HepG2 (cell line): ENCODE data around the gene GPATCH2.

Experiments used
- NPAS2 ChIP-seq: sonication (generic); formaldehyde crosslinking; IDR thresholded peaks from 2 replicates; pipeline ENCODE4 v1.8.0; 2022; ENCODE audit warnings: mild to moderate bottlenecking, missing genetic modification reagents, borderline replicate concordance
- TF ChIP-seq, protein P1 (sequence below): sonication (generic); formaldehyde crosslinking; IDR thresholded peaks from 2 replicates; pipeline ENCODE4 v1.4.0; 2020; ENCODE audit warnings: missing genetic modification reagents

DNA sequence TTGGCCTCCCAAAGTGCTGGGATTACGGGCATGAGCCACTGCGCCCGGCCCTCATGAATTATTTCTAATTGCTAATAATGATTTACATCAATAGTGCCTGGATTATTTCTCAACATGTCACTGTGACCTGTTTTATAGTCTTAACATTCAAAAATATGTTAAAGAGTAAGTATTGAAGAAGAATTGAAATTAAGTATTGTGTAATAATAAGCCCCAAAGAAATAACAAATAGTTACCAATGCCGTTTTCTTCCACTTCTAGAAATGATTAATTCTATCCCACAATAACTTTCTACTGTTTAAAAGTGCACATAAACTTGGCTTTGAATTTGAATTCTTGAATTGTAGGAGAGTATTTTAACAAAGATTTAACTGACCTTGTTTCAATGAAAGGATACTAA is 19.8 kb upstream of the GPATCH2 start:
- no peak for TF ChIP-seq NPAS2 (CRISPR knock-in tag)
- TF ChIP-seq, protein P1, sequence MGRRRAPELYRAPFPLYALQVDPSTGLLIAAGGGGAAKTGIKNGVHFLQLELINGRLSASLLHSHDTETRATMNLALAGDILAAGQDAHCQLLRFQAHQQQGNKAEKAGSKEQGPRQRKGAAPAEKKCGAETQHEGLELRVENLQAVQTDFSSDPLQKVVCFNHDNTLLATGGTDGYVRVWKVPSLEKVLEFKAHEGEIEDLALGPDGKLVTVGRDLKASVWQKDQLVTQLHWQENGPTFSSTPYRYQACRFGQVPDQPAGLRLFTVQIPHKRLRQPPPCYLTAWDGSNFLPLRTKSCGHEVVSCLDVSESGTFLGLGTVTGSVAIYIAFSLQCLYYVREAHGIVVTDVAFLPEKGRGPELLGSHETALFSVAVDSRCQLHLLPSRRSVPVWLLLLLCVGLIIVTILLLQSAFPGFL (CRISPR knock-in tag) = no peak
